ENCODE results near the gene GSN.

- TF ChIP-seq, protein P1, sequence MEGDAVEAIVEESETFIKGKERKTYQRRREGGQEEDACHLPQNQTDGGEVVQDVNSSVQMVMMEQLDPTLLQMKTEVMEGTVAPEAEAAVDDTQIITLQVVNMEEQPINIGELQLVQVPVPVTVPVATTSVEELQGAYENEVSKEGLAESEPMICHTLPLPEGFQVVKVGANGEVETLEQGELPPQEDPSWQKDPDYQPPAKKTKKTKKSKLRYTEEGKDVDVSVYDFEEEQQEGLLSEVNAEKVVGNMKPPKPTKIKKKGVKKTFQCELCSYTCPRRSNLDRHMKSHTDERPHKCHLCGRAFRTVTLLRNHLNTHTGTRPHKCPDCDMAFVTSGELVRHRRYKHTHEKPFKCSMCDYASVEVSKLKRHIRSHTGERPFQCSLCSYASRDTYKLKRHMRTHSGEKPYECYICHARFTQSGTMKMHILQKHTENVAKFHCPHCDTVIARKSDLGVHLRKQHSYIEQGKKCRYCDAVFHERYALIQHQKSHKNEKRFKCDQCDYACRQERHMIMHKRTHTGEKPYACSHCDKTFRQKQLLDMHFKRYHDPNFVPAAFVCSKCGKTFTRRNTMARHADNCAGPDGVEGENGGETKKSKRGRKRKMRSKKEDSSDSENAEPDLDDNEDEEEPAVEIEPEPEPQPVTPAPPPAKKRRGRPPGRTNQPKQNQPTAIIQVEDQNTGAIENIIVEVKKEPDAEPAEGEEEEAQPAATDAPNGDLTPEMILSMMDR (IDR thresholded peaks at IDR 0.05), result no peak
- TF ChIP-seq POLR2A (IDR thresholded peaks at IDR 0.05), result no peak
These were observed 8.0 kb upstream of the GSN start for GRCh38 chr9:121259935-121260334.

Measured in Peyer's patch (tissue), 4 donors.